Breast epithelium (tissue), 4 donors: ENCODE measurements around the gene PARD3B. TPM values are rescaled to one million over a fixed set of nuclear protein-coding genes. Genes with fewer than 3 reads are reported as not detected.

Experiments used
- DNase-seq, 2 donors: peaks; one replicate each; pipeline ENCODE4 v3.0.0-alpha.2; 2019; ENCODE audit warnings: low spot score in 2 of 2
- H3K27ac ChIP-seq, 2 donors: fragments of 200-600 bp; sonication (generic) in 1 of 2; one replicate each; pipeline ENCODE4 v1.5.1; 2016 to 2019; ENCODE audit warnings: mild to moderate bottlenecking in 1 of 2
- H3K27me3 ChIP-seq, 2 donors: fragments of 200-600 bp; sonication (generic) in 1 of 2; one replicate each; pipeline versions ENCODE4 v1.5.1 to v1.6.0; 2017 to 2019; ENCODE audit warnings: control low read depth in 1 of 2, mild to moderate bottlenecking in 1 of 2
- H3K36me3 ChIP-seq: fragments of 200-600 bp; one replicate; pipeline ENCODE4 v1.5.1; 2019
- H3K4me1 ChIP-seq, 2 donors: fragments of 200-600 bp; sonication (generic); one replicate each; pipeline ENCODE4 v1.5.1; 2016 to 2019; ENCODE audit warnings: control low read depth in 1 of 2
- H3K4me3 ChIP-seq, 3 donors: fragments of 200-600 bp; sonication (generic); 1 replicate in 2 of 3; 2 replicates in 1 of 3; pipeline ENCODE4 v1.5.1; 2016 to 2019; ENCODE audit warnings: mild to moderate bottlenecking in 3 of 3, moderate library complexity in 2 of 3
- H3K9me3 ChIP-seq, 2 donors: fragments of 200-600 bp; sonication (generic) in 1 of 2; one replicate each; pipeline ENCODE4 v1.5.1; 2016 to 2019; ENCODE audit warnings: control low read depth in 1 of 2
- CTCF ChIP-seq, 3 donors: fragments of 450-650 bp; IDR thresholded peaks; one replicate each; pipeline ENCODE4 v1.5.1; 2016 to 2017; ENCODE audit warnings: antibody characterized with exemption in 3 of 3, mild to moderate bottlenecking in 3 of 3, moderate library complexity in 3 of 3
- POLR2A ChIP-seq: fragments of 450-650 bp; IDR thresholded peaks from one replicate; pipeline ENCODE4 v1.6.1; 2016; ENCODE audit warnings: antibody characterized with exemption, mild to moderate bottlenecking, moderate library complexity
- POLR2AphosphoS5 ChIP-seq, 3 donors: sonication (generic); formaldehyde crosslinking; IDR thresholded peaks; one replicate each; pipeline ENCODE4 v1.6.1; 2017; ENCODE audit warnings: antibody characterized with exemption in 3 of 3
- intact Hi-C: fragments of 100-400 bp; cut with DNase I; formaldehyde crosslinking; loops from one replicate; pipeline ENCODE4 v1.15.1; 2023; ENCODE audit warnings: low total_unique reads
- total RNA-seq, 3 donors: library from RNA; depleted of rRNA; stranded (reverse); fragments of >200 nt; gene quantifications; one replicate each; pipeline ENCODE4 v1.1.0, GENCODE V29; 2016

The PARD3B gene
- total RNA-seq, 3 donors from 2014 or later: 24.6 to 66.2 (median 25.9) TPM

GRCh38 chr2:204986641-204987040 lies 441.4 kb downstream of the PARD3B start:
- no peak for DNase-seq
- no peak overlapping the region for H3K27ac ChIP-seq
- no peak overlapping the region for H3K4me3 ChIP-seq
- TF ChIP-seq POLR2A (no peak), POLR2AphosphoS5 (IDR thresholded peaks at IDR 0.05) (no peak), CTCF (IDR thresholded peaks at IDR 0.05) (no peak)
- H3K27me3 ChIP-seq: no peaks in the 10 kb centered on the region
- H3K4me1 ChIP-seq: no peaks in the 10 kb centered on the region
- no peaks in the 10 kb centered on the region for H3K9me3 ChIP-seq
- intact Hi-C loops: loop anchor here (2.0 kb wide), 1 partner anchor 48 kb away; no protein-coding TSS in a partner anchor
- H3K36me3 ChIP-seq: no peaks in the 10 kb centered on the region

GRCh38 chr2:204988836-204989235 lies 443.6 kb downstream of the PARD3B start:
- H3K4me1 ChIP-seq: no peaks in the 10 kb centered on the region
- no peak overlapping the region for H3K4me3 ChIP-seq
- no peak for DNase-seq
- no peaks in the 10 kb centered on the region for H3K9me3 ChIP-seq
- no peaks in the 10 kb centered on the region for H3K36me3 ChIP-seq
- intact Hi-C loops: no loop called here
- no peaks in the 10 kb centered on the region for H3K27me3 ChIP-seq
- no peak for TF ChIP-seq POLR2AphosphoS5 (IDR thresholded peaks at IDR 0.05)
- TF ChIP-seq POLR2A: no peak
- TF ChIP-seq CTCF (IDR thresholded peaks at IDR 0.05): no peak
- no peak overlapping the region for H3K27ac ChIP-seq

GRCh38 chr2:204989877-204990276 lies 444.6 kb downstream of the PARD3B start:
- TF ChIP-seq POLR2AphosphoS5 (IDR thresholded peaks at IDR 0.05): no peak
- no peak for TF ChIP-seq CTCF (IDR thresholded peaks at IDR 0.05)
- no peak for TF ChIP-seq POLR2A
- Histone ChIP-seq H3K4me1 (no peaks in the 10 kb centered on the region), H3K9me3 (no peaks in the 10 kb centered on the region), H3K4me3 (no peak overlapping the region), H3K36me3 (no peaks in the 10 kb centered on the region), H3K27me3 (no peaks in the 10 kb centered on the region), H3K27ac (no peak overlapping the region)
- DNase-seq: no peak
- intact Hi-C loops: no loop called here

GRCh38 chr2:205001300-205001966 lies 456.2 kb downstream of the PARD3B start:
- intact Hi-C loops: no loop called here
- no peaks in the 10 kb centered on the region for H3K4me1 ChIP-seq
- TF ChIP-seq POLR2A (no peak), CTCF (IDR thresholded peaks at IDR 0.05) (no peak), POLR2AphosphoS5 (IDR thresholded peaks at IDR 0.05) (no peak)
- H3K36me3 ChIP-seq: no peaks in the 10 kb centered on the region
- H3K9me3 ChIP-seq: no peaks in the 10 kb centered on the region
- no peak for DNase-seq
- no peak overlapping the region for H3K27ac ChIP-seq
- H3K27me3 ChIP-seq: no peaks in the 10 kb centered on the region
- no peak overlapping the region for H3K4me3 ChIP-seq

GRCh38 chr2:205002390-205002789 lies 457.1 kb downstream of the PARD3B start:
- no peaks in the 10 kb centered on the region for H3K27me3 ChIP-seq
- no peaks in the 10 kb centered on the region for H3K36me3 ChIP-seq
- H3K4me1 ChIP-seq: no peaks in the 10 kb centered on the region
- no peak overlapping the region for H3K27ac ChIP-seq
- no peak for DNase-seq
- peaks cover 0 to 5% of the 10 kb centered on the region in 2 donors for H3K9me3 ChIP-seq
- intact Hi-C loops: no loop called here
- H3K4me3 ChIP-seq: no peak overlapping the region
- TF ChIP-seq POLR2A (no peak), CTCF (IDR thresholded peaks at IDR 0.05) (no peak), POLR2AphosphoS5 (IDR thresholded peaks at IDR 0.05) (no peak)
